Endothelial cell of umbilical vein (primary cell): ENCODE data around the gene POLR3C. TPM values are rescaled to one million over a fixed set of nuclear protein-coding genes. Genes with fewer than 3 reads are reported as not detected.

ENCODE experiments used
- BruUV-seq: library from RNA; stranded (reverse); fragments of 400-500 nt; replicated peaks from 2 replicates; lab custom pipeline; 2021; lab: Mats Ljungman, UMichigan
- CTCF ChIA-PET: fragments of 300-600, 350-600 bp; sonication (Branson Sonifier 250); formaldehyde crosslinking; loops from one replicate; lab custom pipeline; 2021; ENCODE audit warnings: antibody characterized with exemption, inconsistent platforms; lab: Charles Lee
- POLR2A ChIA-PET: fragments of 300-600, 350-600 bp; sonication (Branson Sonifier 250); formaldehyde crosslinking; loops from one replicate; lab custom pipeline; 2021; ENCODE audit warnings: antibody characterized with exemption, inconsistent platforms; lab: Charles Lee
- DNase-seq: peaks from one replicate; pipeline ENCODE4 v3.0.0-alpha.2; 2011; ENCODE audit warnings: low read depth, low spot score
- FAIRE-seq: peaks from 2 replicates; lab custom pipeline; 2011; peaks lifted over from hg19 to GRCh38; lab: Jason Lieb, UNC
- H2AFZ ChIP-seq: 2 replicates; pipeline ENCODE4 v1.6.0; 2012; ENCODE audit warnings: low read depth, low read length, control low read depth, inconsistent platforms
- H3K27ac ChIP-seq: 2 replicates; pipeline ENCODE4 v1.5.1; 2011; ENCODE audit warnings: low read depth, mild to moderate bottlenecking, control low read depth, low read length, moderate library complexity; ENCODE audit not compliant: insufficient read depth
- H3K27me3 ChIP-seq, 2 experiments: 2 replicates each; pipeline versions ENCODE4 v1.6.0 to v1.6.1; 2011; ENCODE audit warnings: low read length in 2 of 2, mixed read lengths in 1 of 2; ENCODE audit not compliant: control insufficient read depth in 2 of 2, insufficient read depth in 2 of 2
- H3K36me3 ChIP-seq, 2 experiments: 2 replicates in 1 of 2; 3 replicates in 1 of 2; pipeline ENCODE4 v1.5.1; 2011; ENCODE audit warnings: low read length in 2 of 2, mild to moderate bottlenecking in 1 of 2, moderate library complexity in 1 of 2; ENCODE audit not compliant: control insufficient read depth in 2 of 2, insufficient read depth in 2 of 2; ENCODE audit errors: extremely low read depth in 1 of 2
- H3K4me1 ChIP-seq: 3 replicates; pipeline ENCODE4 v1.5.1; 2011; ENCODE audit warnings: mild to moderate bottlenecking, low read length; ENCODE audit not compliant: control insufficient read depth, insufficient read depth; ENCODE audit errors: extremely low read depth
- H3K4me2 ChIP-seq: 2 replicates; pipeline ENCODE4 v1.6.1; 2011; ENCODE audit warnings: low read length, control low read depth, mixed read lengths; ENCODE audit not compliant: insufficient read depth
- H3K4me3 ChIP-seq, 3 experiments: fragments of 200-600 bp in 1 of 3; sonication (generic), shearing (Covaris generic) in 1 of 3; replicated peaks in 1 of 3; 2 replicates each; pipeline ENCODE4 v1.5.1; 2011 to 2016; ENCODE audit warnings: control low read depth in 3 of 3, low read length in 3 of 3, mild to moderate bottlenecking in 2 of 3, inconsistent platforms in 1 of 3, low read depth in 1 of 3, moderate library complexity in 1 of 3; ENCODE audit not compliant: insufficient read depth in 1 of 3
- H3K79me2 ChIP-seq: 2 replicates; pipeline ENCODE4 v1.6.0; 2012; ENCODE audit warnings: low read length, inconsistent platforms; ENCODE audit not compliant: control insufficient read depth, insufficient read depth
- H3K9ac ChIP-seq: replicated peaks from 2 replicates; pipeline ENCODE3; 2011; ENCODE audit warnings: low read length, control low read depth; ENCODE audit not compliant: insufficient read depth; ENCODE audit errors: extremely low read depth
- H3K9me1 ChIP-seq: replicated peaks from 3 replicates; pipeline ENCODE4 v1.6.0; 2011; ENCODE audit warnings: mild to moderate bottlenecking, low read length; ENCODE audit not compliant: control insufficient read depth, insufficient read depth; ENCODE audit errors: extremely low read depth
- H3K9me3 ChIP-seq: replicated peaks from 2 replicates; pipeline ENCODE4 v1.5.1; 2012; ENCODE audit warnings: low read length, inconsistent platforms; ENCODE audit not compliant: control insufficient read depth, insufficient read depth
- H4K20me1 ChIP-seq: replicated peaks from 2 replicates; pipeline ENCODE3; 2011; ENCODE audit warnings: mild to moderate bottlenecking, low read length; ENCODE audit not compliant: control insufficient read depth, insufficient read depth; ENCODE audit errors: extremely low read depth
- CTCF ChIP-seq, 2 donors: IDR thresholded peaks; 1 replicate in 1 of 2; 2 replicates in 1 of 2; pipeline ENCODE4 v1.5.1; 2011; ENCODE audit warnings: low read length in 2 of 2, mild to moderate bottlenecking in 2 of 2, moderate library complexity in 2 of 2, control low read depth in 1 of 2, inconsistent platforms in 1 of 2, low read depth in 1 of 2; ENCODE audit not compliant: insufficient read depth in 1 of 2; ENCODE audit errors: extremely low read depth in 1 of 2
- FOS ChIP-seq: IDR thresholded peaks from 2 replicates; pipeline ENCODE4 v1.6.1; 2011; ENCODE audit warnings: mild to moderate bottlenecking, low read length, moderate library complexity, borderline replicate concordance; ENCODE audit not compliant: insufficient read depth
- GATA2 ChIP-seq: IDR thresholded peaks from 2 replicates; pipeline ENCODE4 v1.7.0; 2011; ENCODE audit warnings: low read depth, mild to moderate bottlenecking, moderate library complexity, mixed read lengths, low read length; ENCODE audit not compliant: insufficient read length, insufficient read depth
- JUN ChIP-seq: IDR thresholded peaks from 2 replicates; pipeline ENCODE4 v1.6.1; 2011; ENCODE audit warnings: borderline replicate concordance, low read depth; ENCODE audit not compliant: insufficient read length, insufficient read depth
- MAX ChIP-seq: IDR thresholded peaks from 2 replicates; pipeline ENCODE4 v1.6.1; 2011; ENCODE audit not compliant: insufficient read depth, insufficient read length
- MYC ChIP-seq: IDR thresholded peaks from one replicate; pipeline ENCODE4 v1.6.1; 2011; ENCODE audit warnings: mild to moderate bottlenecking, low read depth, low read length
- POLR2A ChIP-seq: IDR thresholded peaks from 2 replicates; pipeline ENCODE4 v1.6.1; 2012; ENCODE audit warnings: low read depth, mild to moderate bottlenecking, control low read depth, low read length
- POLR2AphosphoS5 ChIP-seq: IDR thresholded peaks from 2 replicates; pipeline ENCODE4 v1.6.1; 2012; ENCODE audit warnings: low read depth, mild to moderate bottlenecking, control low read depth, low read length, moderate library complexity; ENCODE audit not compliant: insufficient read depth
- dilution Hi-C: fragments of 300-500 bp; cut with MboI; formaldehyde crosslinking; loops from one replicate; pipeline ENCODE4 v1.15.0; 2019; ENCODE audit warnings: low sequenced_read_pairs; ENCODE audit not compliant: extremely low pct_ligation_motif_present
- intact Hi-C: fragments of 100-400 bp; cut with micrococcal nuclease; formaldehyde crosslinking; loops from one replicate; pipeline ENCODE4 v1.10.0; 2022
- polyA plus RNA-seq, 4 experiments: library from polyadenylated mRNA; depleted of rRNA in 3 of 4; stranded (reverse) in 3 of 4; unstranded in 1 of 4; fragments of >200 nt; gene quantifications; 2 replicates each; pipeline versions ENCODE4 v1.2.1 to v1.2.3, GENCODE V29; 2011 to 2012; ENCODE audit warnings: missing spikeins in 1 of 4
- total RNA-seq: library from RNA; stranded (reverse); gene quantifications from 2 replicates; pipeline ENCODE4 v1.2.3, GENCODE V29; 2021

POLR3C gene
- total and polyA plus RNA-seq, 2 donors (not counting 3 experiments of a cell fraction or from before 2014, with no cell fraction given): 28.4 to 30.4 TPM

GRCh38 chr1:145891587-145892485 lies 67.8 kb downstream of the POLR3C start:
- ChIA-PET CTCF (interaction anchor here (0.7 to 8.9 kb wide), 34 partner anchors 8 to 144 kb away, joined by 3 to 280 read pairs (median 8); partner anchors contain the start of genes ANKRD34A, ITGA10, LIX1L and NUDT17), POLR2A (interaction anchor here (0.6 to 3.7 kb wide), 10 partner anchors 14 to 160 kb away, joined by 3 to 28 read pairs (median 6); partner anchors contain the start of genes ITGA10, LIX1L, PEX11B and PIAS3)
- peak overlapping the region; percentile 74 for H3K9ac ChIP-seq
- H3K4me1 ChIP-seq: peaks cover 31% of the 10 kb centered on the region
- H3K4me2 ChIP-seq: peak overlapping the region; percentile 55
- peak overlapping the region; percentile 30 for H2AFZ ChIP-seq
- H3K79me2 ChIP-seq: no peaks in the 10 kb centered on the region
- H3K4me3 ChIP-seq: peak overlapping the region in 1 of 3 experiments; percentile 6
- H3K9me1 ChIP-seq: no peaks in the 10 kb centered on the region
- peak; percentile 96 for TF ChIP-seq POLR2AphosphoS5
- peak; percentile 71 for TF ChIP-seq POLR2A
- TF ChIP-seq MYC: no peak
- peak; percentile 98 for TF ChIP-seq FOS
- peak; percentile 93 for TF ChIP-seq JUN
- TF ChIP-seq GATA2: peak; percentile 58
- no peak for TF ChIP-seq MAX
- peak; percentile 91 to 99 for TF ChIP-seq CTCF (IDR thresholded peaks at IDR 0.05; ENCODE audit: extremely low read depth in 1 of 2, insufficient read depth in 1 of 2, low read depth in 1 of 2, low read length in 2 of 2)
- no peaks in the 10 kb centered on the region for H3K27me3 ChIP-seq
- FAIRE-seq: peak; percentile 99
- peak; percentile 99 for DNase-seq
- dilution Hi-C loops (no loop called here), intact Hi-C loops (loop anchor here (1.0 to 5.0 kb wide), 8 partner anchors 18 to 121 kb away; partner anchors contain the start of genes ITGA10, NUDT17, PIAS3 and RBM8A)
- H3K36me3 ChIP-seq: peaks cover 2 to 6% of the 10 kb centered on the region in 2 experiments
- H3K27ac ChIP-seq: peak overlapping the region; percentile 95
- no peaks in the 10 kb centered on the region for H4K20me1 ChIP-seq
- TSS peak; percentile 32 for BruUV-seq
- no peaks in the 10 kb centered on the region for H3K9me3 ChIP-seq
